Keratinocyte (primary cell): ENCODE measurements around the gene NT5DC2. TPM values are rescaled to one million over a fixed set of nuclear protein-coding genes. Genes with fewer than 3 reads are reported as not detected.

Experiments used
- DNase-seq: peaks from one replicate; pipeline ENCODE4 v3.0.0-alpha.2; 2011; ENCODE audit warnings: low read depth, missing footprints, low spot score
- FAIRE-seq: peaks from 2 replicates; lab custom pipeline; 2011; peaks lifted over from hg19 to GRCh38; lab: Jason Lieb, UNC
- H2AFZ ChIP-seq: 2 replicates; pipeline ENCODE4 v1.6.0; 2012; ENCODE audit warnings: low read length, control low read depth, inconsistent platforms; ENCODE audit not compliant: control insufficient read depth
- H3K27ac ChIP-seq: 2 replicates; pipeline ENCODE4 v1.5.1; 2011; ENCODE audit warnings: low read length; ENCODE audit not compliant: control insufficient read depth, insufficient read depth
- H3K27me3 ChIP-seq: 3 replicates; pipeline ENCODE4 v1.6.0; 2011; ENCODE audit warnings: low read length; ENCODE audit not compliant: control insufficient read depth, insufficient read depth; ENCODE audit errors: extremely low read depth
- H3K36me3 ChIP-seq, 2 experiments: 2 replicates in 1 of 2; 3 replicates in 1 of 2; pipeline ENCODE4 v1.5.1; 2011; ENCODE audit warnings: low read length in 2 of 2, mild to moderate bottlenecking in 1 of 2; ENCODE audit not compliant: control insufficient read depth in 2 of 2, insufficient read depth in 2 of 2; ENCODE audit errors: extremely low read depth in 1 of 2
- H3K4me1 ChIP-seq: 3 replicates; pipeline ENCODE4 v1.5.1; 2011; ENCODE audit warnings: low read length; ENCODE audit not compliant: control insufficient read depth, insufficient read depth; ENCODE audit errors: extremely low read depth
- H3K4me2 ChIP-seq: 3 replicates; pipeline ENCODE4 v1.6.0; 2011; ENCODE audit warnings: low read depth, low read length; ENCODE audit not compliant: control insufficient read depth, insufficient read depth; ENCODE audit errors: extremely low read depth
- H3K4me3 ChIP-seq, 3 experiments: fragments of 200-600 bp in 1 of 3; sonication (generic) in 1 of 3; 2 replicates in 2 of 3; 3 replicates in 1 of 3; pipeline ENCODE4 v1.5.1; 2011 to 2016; ENCODE audit warnings: low read length in 3 of 3, mild to moderate bottlenecking in 3 of 3, control low read depth in 2 of 3, inconsistent platforms in 1 of 3, low read depth in 1 of 3, mixed read lengths in 1 of 3, mixed run types in 1 of 3, moderate library complexity in 1 of 3; ENCODE audit not compliant: control insufficient read depth in 2 of 3, insufficient read depth in 2 of 3; ENCODE audit errors: extremely low read depth in 1 of 3
- H3K79me2 ChIP-seq: 2 replicates; pipeline ENCODE4 v1.6.0; 2012; ENCODE audit warnings: low read length; ENCODE audit not compliant: control insufficient read depth, insufficient read depth
- H3K9ac ChIP-seq: 3 replicates; pipeline ENCODE4 v1.6.0; 2011; ENCODE audit warnings: low read length; ENCODE audit not compliant: control insufficient read depth, insufficient read depth; ENCODE audit errors: extremely low read depth
- H3K9me1 ChIP-seq: 3 replicates; pipeline ENCODE4 v1.6.0; 2011; ENCODE audit warnings: low read length; ENCODE audit not compliant: control insufficient read depth, insufficient read depth; ENCODE audit errors: extremely low read depth
- H3K9me3 ChIP-seq: 2 replicates; pipeline ENCODE4 v1.5.1; 2012; ENCODE audit warnings: low read depth, low read length; ENCODE audit not compliant: control insufficient read depth
- H4K20me1 ChIP-seq: 3 replicates; pipeline ENCODE4 v1.6.0; 2011; ENCODE audit warnings: low read length; ENCODE audit not compliant: control insufficient read depth, insufficient read depth; ENCODE audit errors: extremely low read depth
- CTCF ChIP-seq, 3 experiments: IDR thresholded peaks in 1 of 3; conservative IDR thresholded peaks in 1 of 3; optimal IDR thresholded peaks in 1 of 3; 2 replicates in 2 of 3; 3 replicates in 1 of 3; pipeline versions ENCODE3 to v1.5.1; 2011; ENCODE audit warnings: low read length in 3 of 3, mild to moderate bottlenecking in 3 of 3, moderate library complexity in 2 of 3, control low read depth in 1 of 3, inconsistent platforms in 1 of 3; ENCODE audit not compliant: insufficient read depth in 2 of 3; ENCODE audit errors: extremely low read depth in 1 of 3
- EZH2 ChIP-seq: IDR thresholded peaks from one replicate; pipeline ENCODE4 v1.6.1; 2012; ENCODE audit warnings: inconsistent platforms, mild to moderate bottlenecking, low read length, moderate library complexity
- dilution Hi-C: fragments of 300-500 bp; cut with MboI; formaldehyde crosslinking; loops from one replicate; pipeline ENCODE4 v1.7.0; 2020; ENCODE audit warnings: low sequenced_read_pairs; ENCODE audit not compliant: extremely low pct_ligation_motif_present
- polyA plus RNA-seq, 5 experiments: library from polyadenylated mRNA; depleted of rRNA in 3 of 5; stranded (reverse) in 3 of 5; stranded (forward) in 1 of 5; unstranded in 1 of 5; fragments of >200 nt; gene quantifications; 1 replicate in 1 of 5; 2 replicates in 3 of 5; 3 replicates in 1 of 5; pipeline versions ENCODE4 v1.2.1 to v1.2.3, GENCODE V29; 2011 to 2012; ENCODE audit warnings: missing spikeins in 2 of 5, low read depth in 1 of 5, low replicate concordance in 1 of 5

The NT5DC2 gene
- polyA plus RNA-seq, 1 donor (not counting 4 experiments of a cell fraction or from before 2014, with no cell fraction given): 54.7 TPM

GRCh38 chr3:52503788-52504424, 29.8 kb downstream of the NT5DC2 start:
- no peak for TF ChIP-seq CTCF (optimal IDR thresholded peaks at IDR 0.05 in 1 of 3, IDR thresholded peaks at IDR 0.05 in 1 of 3, conservative IDR thresholded peaks at IDR 0.05 in 1 of 3; ENCODE audit: extremely low read depth in 1 of 3, insufficient read depth in 2 of 3, low read length in 3 of 3)
- no peak for TF ChIP-seq EZH2
- no peak overlapping the region for H3K4me2 ChIP-seq
- no peaks in the 10 kb centered on the region for H3K9me3 ChIP-seq
- FAIRE-seq (no peak), DNase-seq (no peak)
- no peak overlapping the region for H3K9ac ChIP-seq
- H3K27ac ChIP-seq: no peak overlapping the region
- no peak overlapping the region for H3K4me3 ChIP-seq
- H2AFZ ChIP-seq: no peak overlapping the region
- no peaks in the 10 kb centered on the region for H4K20me1 ChIP-seq
- dilution Hi-C loops: no loop called here
- H3K36me3 ChIP-seq: no peaks in the 10 kb centered on the region
- H3K27me3 ChIP-seq: peaks cover 9% of the 10 kb centered on the region
- H3K9me1 ChIP-seq: no peaks in the 10 kb centered on the region
- H3K79me2 ChIP-seq: no peaks in the 10 kb centered on the region
- no peaks in the 10 kb centered on the region for H3K4me1 ChIP-seq

- Histone ChIP-seq H3K27ac (no peak overlapping the region), H3K4me1 (no peaks in the 10 kb centered on the region), H3K36me3 (no peaks in the 10 kb centered on the region), H3K9me1 (no peaks in the 10 kb centered on the region), H2AFZ (no peak overlapping the region), H3K79me2 (no peaks in the 10 kb centered on the region), H3K9ac (no peak overlapping the region), H3K9me3 (no peaks in the 10 kb centered on the region), H4K20me1 (no peaks in the 10 kb centered on the region), H3K4me2 (no peak overlapping the region), H3K27me3 (peaks cover 9% of the 10 kb centered on the region), H3K4me3 (no peak overlapping the region)
- DNase-seq (no peak), FAIRE-seq (no peak)
- dilution Hi-C loops: no loop called here
- TF ChIP-seq CTCF (optimal IDR thresholded peaks at IDR 0.05 in 1 of 3, IDR thresholded peaks at IDR 0.05 in 1 of 3, conservative IDR thresholded peaks at IDR 0.05 in 1 of 3; ENCODE audit: extremely low read depth in 1 of 3, insufficient read depth in 2 of 3, low read length in 3 of 3) (no peak), EZH2 (no peak)
Observed at GRCh38 chr3:52502808-52503350, 30.8 kb downstream of the NT5DC2 start.
